Stimulated activated CD8-positive, alpha-beta memory T cell treated with anti-CD3 and anti-CD28 coated beads, Interleukin-7, amount 100 ng/mL, for 24 hours (primary cell): ENCODE data around the gene F5.

ENCODE experiments used
- DNase-seq: peaks from one replicate; pipeline ENCODE4 v3.0.0-alpha.2; 2020; ENCODE audit warnings: low read depth

Gene F5

DNA sequence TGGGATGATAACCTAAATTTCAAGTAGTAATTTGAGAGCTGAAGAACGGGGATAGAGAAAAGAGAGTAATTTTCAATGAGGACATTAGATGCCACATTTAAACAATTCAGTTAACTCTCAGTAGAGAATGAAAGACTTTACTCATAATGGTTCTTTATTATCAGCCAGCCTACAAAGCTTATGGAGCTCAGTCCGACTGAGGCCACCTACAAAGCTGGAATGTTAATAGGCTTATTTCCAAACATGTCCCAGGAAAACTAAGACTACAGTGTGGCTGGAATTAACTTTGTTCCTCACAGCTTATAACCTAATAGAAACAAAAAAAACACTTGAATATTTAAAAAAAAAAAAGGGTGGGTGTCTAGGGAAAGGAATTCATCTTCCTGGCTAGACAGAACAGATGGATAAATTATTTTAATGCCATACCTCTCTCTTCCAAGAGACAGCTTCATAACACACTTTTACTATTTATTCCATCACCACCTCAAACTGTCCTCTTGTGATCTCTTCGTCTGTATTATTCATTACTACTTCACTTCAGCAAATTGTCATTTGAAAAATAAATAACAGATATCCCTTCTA lies 110.4 kb downstream of the F5 start:
- DNase-seq, result no peak

DNA sequence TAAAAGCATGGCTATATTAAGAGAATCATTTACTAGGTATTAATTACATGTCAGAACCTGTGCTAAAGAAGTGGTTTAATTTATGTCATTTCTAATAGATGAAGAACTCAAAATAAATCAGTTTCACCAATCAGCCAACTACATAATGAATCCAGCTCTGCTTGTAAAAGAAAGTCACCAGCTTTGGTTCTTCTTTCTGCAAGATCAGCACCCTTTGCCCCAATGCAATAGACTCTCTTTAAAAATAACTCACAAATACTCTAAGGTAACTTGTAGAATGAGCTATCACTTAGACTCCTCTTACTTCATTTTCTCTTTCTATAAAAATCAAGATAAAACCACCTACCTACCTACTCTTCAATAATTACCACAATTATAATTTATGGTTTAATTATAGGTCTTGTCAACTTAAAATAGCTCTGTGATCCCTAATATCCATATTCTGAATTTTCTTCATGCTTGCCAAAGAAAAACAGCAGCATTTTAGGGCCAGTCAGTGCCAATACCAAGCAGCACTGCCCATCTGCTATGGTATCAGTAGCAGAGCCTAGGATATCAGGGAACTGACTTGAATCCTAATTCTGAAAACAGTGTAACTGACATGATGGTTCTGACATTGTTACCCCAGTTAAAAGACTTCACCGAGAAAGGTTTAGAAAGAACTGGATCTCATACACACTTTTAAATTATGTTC lies 111.8 kb downstream of the F5 start:
- no peak for DNase-seq

DNA sequence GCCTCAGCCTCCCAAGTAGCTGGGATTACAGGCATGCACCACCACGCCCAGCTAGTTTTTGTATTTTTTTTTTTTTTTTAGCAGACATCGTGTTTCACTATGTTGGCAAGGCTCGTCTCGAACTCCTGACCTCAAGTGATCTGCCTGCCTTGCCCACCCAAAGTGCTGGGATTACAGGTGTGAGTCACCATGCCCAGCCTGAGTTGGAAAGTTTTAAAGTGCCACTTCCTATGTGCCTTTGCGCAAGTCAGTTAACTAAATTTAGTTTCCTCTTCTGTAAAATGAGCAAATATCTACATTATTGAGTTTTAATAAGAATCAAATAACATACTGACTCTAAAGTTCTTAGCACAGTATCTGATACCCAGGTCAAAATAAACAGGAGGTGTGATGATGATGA lies 112.9 kb downstream of the F5 start:
- DNase-seq, result no peak

DNA sequence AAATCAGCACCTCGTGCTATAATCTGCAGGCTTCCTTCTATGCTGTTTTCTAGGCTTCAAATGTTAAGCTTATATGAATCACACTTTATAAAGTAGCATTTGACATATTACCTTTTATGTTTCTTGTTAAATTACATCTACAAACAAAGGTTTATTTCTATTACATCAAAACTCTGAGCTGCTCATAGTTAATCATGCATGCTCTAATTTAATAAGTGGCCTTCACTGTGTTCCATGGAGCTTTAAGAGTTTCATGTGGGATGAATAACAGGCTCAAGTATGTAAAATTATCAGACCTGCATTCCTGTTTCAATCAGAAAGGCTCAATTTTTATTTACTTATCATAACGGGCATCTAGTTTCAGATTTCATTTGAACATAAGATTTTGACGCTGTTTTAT lies 113.5 kb downstream of the F5 start:
- no peak for DNase-seq

DNA sequence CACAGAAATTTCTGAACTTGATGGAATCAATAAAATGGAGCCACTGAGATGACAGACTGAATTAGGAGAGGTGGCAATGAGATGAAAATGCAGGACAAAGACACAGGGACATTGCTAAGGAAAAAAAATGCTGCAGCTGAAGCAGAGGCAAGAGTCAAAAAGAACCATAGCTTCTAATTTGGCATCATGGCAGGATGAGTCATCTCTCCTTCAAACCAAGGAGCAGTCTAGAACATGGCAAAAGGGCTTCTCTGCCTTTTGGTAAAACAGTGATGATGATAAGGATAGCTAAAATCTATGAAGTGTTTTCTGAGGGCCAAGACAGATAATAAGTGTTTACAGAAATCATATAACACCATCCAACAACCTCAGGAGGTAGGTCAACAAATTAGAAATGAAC lies 117.3 kb downstream of the F5 start:
- no peak for DNase-seq

DNA sequence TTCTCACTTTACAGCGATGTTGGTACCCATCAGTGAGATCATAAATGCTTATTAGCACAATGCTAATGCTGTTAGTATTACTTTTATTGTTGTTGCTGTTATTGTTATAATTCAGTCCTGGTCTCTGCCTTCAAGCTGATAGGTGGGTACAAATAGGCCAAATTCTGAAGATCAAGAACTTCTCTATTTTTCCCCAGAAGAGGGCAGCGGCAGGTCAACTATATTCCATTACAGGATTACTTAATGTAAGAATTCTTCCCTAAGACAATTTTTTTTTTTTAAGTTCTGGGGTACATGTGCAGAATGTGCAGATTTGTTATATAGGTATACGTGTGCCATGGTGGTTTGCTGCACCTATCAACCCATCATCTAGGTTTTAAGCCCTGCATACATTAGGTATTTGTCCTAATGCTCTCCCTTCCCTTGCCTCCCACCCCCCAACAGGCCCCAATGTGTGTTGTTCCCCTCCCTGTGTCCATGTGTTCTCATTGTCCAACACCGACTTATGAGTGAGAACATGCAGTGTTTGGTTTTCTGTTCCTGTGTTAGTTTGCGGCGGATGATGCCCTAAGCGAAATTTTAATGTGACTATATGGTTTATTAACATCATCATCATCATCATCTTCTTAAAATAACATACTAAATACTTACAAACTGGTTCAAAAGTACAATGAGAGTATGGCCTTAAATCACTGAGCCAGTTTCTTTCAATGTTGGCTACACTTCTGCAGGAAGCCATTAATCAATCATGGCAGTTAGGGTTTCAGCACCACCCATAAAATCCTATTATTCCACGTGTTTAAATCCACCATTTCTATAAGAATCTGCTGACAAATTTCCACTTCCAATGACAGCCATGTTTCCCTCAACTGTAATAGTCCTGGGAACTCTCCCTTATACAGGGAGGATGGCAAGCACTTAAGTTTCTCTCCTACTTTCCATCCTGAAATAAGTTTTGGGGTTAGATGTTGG lies 119.7 kb downstream of the F5 start:
- DNase-seq, result no peak

DNA sequence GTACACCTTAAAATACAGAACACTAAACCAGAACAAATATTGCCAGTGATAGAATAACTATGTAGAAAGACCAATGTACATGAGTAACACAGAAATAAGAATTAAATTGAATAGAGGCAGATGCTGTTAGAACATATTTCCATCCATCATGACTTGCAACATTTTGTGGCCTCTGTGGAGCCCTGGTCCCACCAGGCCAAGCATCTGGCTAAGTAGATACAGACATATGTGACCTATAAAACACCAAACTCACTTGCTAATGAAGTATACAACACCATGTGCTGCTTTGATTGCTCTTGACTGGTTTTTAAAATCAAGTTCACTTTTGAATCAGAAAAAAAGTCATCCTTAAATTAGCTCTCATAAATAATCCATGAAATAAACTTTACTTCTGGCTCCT lies 121.0 kb downstream of the F5 start:
- no peak for DNase-seq
